ENCODE measurements around the gene C11orf68.

Gene C11orf68

GRCh38 chr11:65916391-65916790 lies 2.5 kb downstream of the C11orf68 start:
- Histone ChIP-seq H3K4me3 (ENCODE audit: low read length) (no peak overlapping the region), H3K4me2 (ENCODE audit: low read depth, low read length) (no peak overlapping the region), H4K20me1 (ENCODE audit: insufficient read depth, low read length) (no peaks in the 10 kb centered on the region), H3K27me3 (replicated peaks; ENCODE audit: insufficient read depth, low read length) (no peaks in the 10 kb centered on the region), H3K4me1 (ENCODE audit: low read length) (peaks cover 14% of the 10 kb centered on the region; the same call in 1 of the 2 replicates), H2AFZ (ENCODE audit: low read length) (no peak overlapping the region), H3F3A (ENCODE audit: insufficient read depth, low read length) (peaks cover 4% of the 10 kb centered on the region; the same call in 1 of the 2 replicates), H3K36me3 (replicated peaks; ENCODE audit: insufficient read depth, low read length) (no peaks in the 10 kb centered on the region), H3K9me2 (replicated peaks; ENCODE audit: insufficient read depth, low read length) (no peaks in the 10 kb centered on the region), H3K9me3 (replicated peaks; ENCODE audit: insufficient read depth, low read length) (no peaks in the 10 kb centered on the region), H3K9ac (ENCODE audit: low read length) (no peak overlapping the region), H3K79me2 (ENCODE audit: low read length) (peaks cover 36% of the 10 kb centered on the region), H3K27ac (ENCODE audit: low read length) (no peak overlapping the region)
- no peak for TF ChIP-seq EZH2 (optimal IDR thresholded peaks at IDR 0.05; ENCODE audit: low read depth, low read length)
- TF ChIP-seq EZH2phosphoT487 (IDR thresholded peaks at IDR 0.05; ENCODE audit: low read length) = no peak
- TF ChIP-seq, protein P1, sequence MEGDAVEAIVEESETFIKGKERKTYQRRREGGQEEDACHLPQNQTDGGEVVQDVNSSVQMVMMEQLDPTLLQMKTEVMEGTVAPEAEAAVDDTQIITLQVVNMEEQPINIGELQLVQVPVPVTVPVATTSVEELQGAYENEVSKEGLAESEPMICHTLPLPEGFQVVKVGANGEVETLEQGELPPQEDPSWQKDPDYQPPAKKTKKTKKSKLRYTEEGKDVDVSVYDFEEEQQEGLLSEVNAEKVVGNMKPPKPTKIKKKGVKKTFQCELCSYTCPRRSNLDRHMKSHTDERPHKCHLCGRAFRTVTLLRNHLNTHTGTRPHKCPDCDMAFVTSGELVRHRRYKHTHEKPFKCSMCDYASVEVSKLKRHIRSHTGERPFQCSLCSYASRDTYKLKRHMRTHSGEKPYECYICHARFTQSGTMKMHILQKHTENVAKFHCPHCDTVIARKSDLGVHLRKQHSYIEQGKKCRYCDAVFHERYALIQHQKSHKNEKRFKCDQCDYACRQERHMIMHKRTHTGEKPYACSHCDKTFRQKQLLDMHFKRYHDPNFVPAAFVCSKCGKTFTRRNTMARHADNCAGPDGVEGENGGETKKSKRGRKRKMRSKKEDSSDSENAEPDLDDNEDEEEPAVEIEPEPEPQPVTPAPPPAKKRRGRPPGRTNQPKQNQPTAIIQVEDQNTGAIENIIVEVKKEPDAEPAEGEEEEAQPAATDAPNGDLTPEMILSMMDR (IDR thresholded peaks at IDR 0.05; ENCODE audit: low read length) = no peak
- DNase-seq = no peak

DNA sequence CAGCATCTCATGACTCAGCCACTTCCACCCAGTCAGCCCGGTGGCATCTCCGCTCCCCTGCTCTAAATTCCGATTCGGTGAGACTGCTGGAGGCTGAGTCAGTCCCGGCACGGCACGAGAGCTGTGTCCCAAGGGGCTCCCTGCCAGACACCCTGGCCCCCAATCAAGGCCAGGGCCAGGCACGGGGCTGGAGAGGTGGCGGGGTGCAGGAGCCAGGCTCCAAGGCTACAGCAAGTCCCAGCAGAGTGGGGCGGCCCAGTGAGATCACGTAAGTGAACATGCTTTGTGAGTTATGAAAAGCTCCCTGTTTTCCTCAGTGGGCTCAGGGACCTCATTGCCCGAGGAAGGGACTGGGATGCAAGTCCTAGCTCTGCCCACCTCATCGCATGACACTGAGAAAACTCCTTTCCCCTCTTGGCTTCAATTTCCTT lies 3.0 kb downstream of the C11orf68 start:
- Histone ChIP-seq H3K79me2 (ENCODE audit: low read length) (peaks cover 36% of the 10 kb centered on the region), H3K4me2 (ENCODE audit: low read depth, low read length) (no peak overlapping the region), H4K20me1 (ENCODE audit: insufficient read depth, low read length) (no peaks in the 10 kb centered on the region), H3K4me3 (ENCODE audit: low read length) (no peak overlapping the region), H3K9ac (ENCODE audit: low read length) (no peak overlapping the region), H3K9me3 (replicated peaks; ENCODE audit: insufficient read depth, low read length) (no peaks in the 10 kb centered on the region), H3F3A (ENCODE audit: insufficient read depth, low read length) (peaks cover 4% of the 10 kb centered on the region; the same call in 1 of the 2 replicates), H3K27me3 (replicated peaks; ENCODE audit: insufficient read depth, low read length) (no peaks in the 10 kb centered on the region), H3K36me3 (replicated peaks; ENCODE audit: insufficient read depth, low read length) (no peaks in the 10 kb centered on the region), H2AFZ (ENCODE audit: low read length) (no peak overlapping the region), H3K9me2 (replicated peaks; ENCODE audit: insufficient read depth, low read length) (no peaks in the 10 kb centered on the region), H3K27ac (ENCODE audit: low read length) (no peak overlapping the region), H3K4me1 (ENCODE audit: low read length) (peaks cover 14% of the 10 kb centered on the region; the same call in 1 of the 2 replicates)
- TF ChIP-seq EZH2phosphoT487 (IDR thresholded peaks at IDR 0.05; ENCODE audit: low read length) (no peak), EZH2 (optimal IDR thresholded peaks at IDR 0.05; ENCODE audit: low read depth, low read length) (no peak)
- TF ChIP-seq, protein P1 (IDR thresholded peaks at IDR 0.05; ENCODE audit: low read length) = no peak
- no peak for DNase-seq

GRCh38 chr11:65915101-65915820 lies 3.6 kb downstream of the C11orf68 start:
- H3K36me3 ChIP-seq (replicated peaks; ENCODE audit: insufficient read depth, low read length) = no peaks in the 10 kb centered on the region
- H3K27ac ChIP-seq (ENCODE audit: low read length) = no peak overlapping the region
- no peak for DNase-seq
- no peak overlapping the region for H3K9ac ChIP-seq (ENCODE audit: low read length)
- no peak overlapping the region for H2AFZ ChIP-seq (ENCODE audit: low read length)
- peaks cover 30% of the 10 kb centered on the region for H3K79me2 ChIP-seq (ENCODE audit: low read length)
- H3K4me1 ChIP-seq (ENCODE audit: low read length) = peaks cover 14% of the 10 kb centered on the region; the same call in 1 of the 2 replicates
- no peak for TF ChIP-seq EZH2phosphoT487 (IDR thresholded peaks at IDR 0.05; ENCODE audit: low read length)
- no peak for TF ChIP-seq EZH2 (optimal IDR thresholded peaks at IDR 0.05; ENCODE audit: low read depth, low read length)
- TF ChIP-seq, protein P1 (IDR thresholded peaks at IDR 0.05; ENCODE audit: low read length) = no peak
- H3K27me3 ChIP-seq (replicated peaks; ENCODE audit: insufficient read depth, low read length) = no peaks in the 10 kb centered on the region
- H4K20me1 ChIP-seq (ENCODE audit: insufficient read depth, low read length) = no peaks in the 10 kb centered on the region
- H3K4me2 ChIP-seq (ENCODE audit: low read depth, low read length) = no peak overlapping the region
- H3K9me2 ChIP-seq (replicated peaks; ENCODE audit: insufficient read depth, low read length) = no peaks in the 10 kb centered on the region
- H3F3A ChIP-seq (ENCODE audit: insufficient read depth, low read length) = peaks cover 4% of the 10 kb centered on the region; the same call in 1 of the 2 replicates
- no peak overlapping the region for H3K4me3 ChIP-seq (ENCODE audit: low read length)
- H3K9me3 ChIP-seq (replicated peaks; ENCODE audit: insufficient read depth, low read length) = no peaks in the 10 kb centered on the region

Measured in MM.1S (cell line).